ENCODE data around the gene RALGAPB.

Gene RALGAPB

GRCh38 chr20:38471245-38471644 lies 1.4 kb upstream of the RALGAPB start:
- no peak for DNase-seq (ENCODE audit: low read depth)
- no peak for TF ChIP-seq CTCF (IDR thresholded peaks at IDR 0.05; ENCODE audit: low read depth, low read length, missing control alignments)
- no peak overlapping the region for H3K4me3 ChIP-seq (ENCODE audit: low read depth, low read length)

GRCh38 chr20:38471987-38472512 lies 593 bp upstream of the RALGAPB start:
- peak overlapping the region; percentile 73 for H3K4me3 ChIP-seq (ENCODE audit: low read depth, low read length)
- TF ChIP-seq CTCF (IDR thresholded peaks at IDR 0.05; ENCODE audit: low read depth, low read length, missing control alignments), result no peak
- no peak for DNase-seq (ENCODE audit: low read depth)

- H3K4me3 ChIP-seq (ENCODE audit: low read depth, low read length), result peak overlapping the region; percentile 73
- DNase-seq (ENCODE audit: low read depth), result no peak
- no peak for TF ChIP-seq CTCF (IDR thresholded peaks at IDR 0.05; ENCODE audit: low read depth, low read length, missing control alignments)
Observed at GRCh38 chr20:38473367-38473795, 738 bp downstream of the RALGAPB start.

- H3K4me3 ChIP-seq (ENCODE audit: low read depth, low read length), result no peak overlapping the region
- no peak for DNase-seq (ENCODE audit: low read depth)
- TF ChIP-seq CTCF (IDR thresholded peaks at IDR 0.05; ENCODE audit: low read depth, low read length, missing control alignments), result no peak
Observed at GRCh38 chr20:38477747-38478146, 5.1 kb downstream of the RALGAPB start.

GRCh38 chr20:38479596-38479995 lies 7.0 kb downstream of the RALGAPB start:
- no peak overlapping the region for H3K4me3 ChIP-seq (ENCODE audit: low read depth, low read length)
- no peak for TF ChIP-seq CTCF (IDR thresholded peaks at IDR 0.05; ENCODE audit: low read depth, low read length, missing control alignments)

GRCh38 chr20:38485041-38485440 lies 12.4 kb downstream of the RALGAPB start:
- DNase-seq (ENCODE audit: low read depth), result no peak
- no peak for TF ChIP-seq CTCF (IDR thresholded peaks at IDR 0.05; ENCODE audit: low read depth, low read length, missing control alignments)
- no peak overlapping the region for H3K4me3 ChIP-seq (ENCODE audit: low read depth, low read length)

More at GRCh38 chr20:38479596-38479995, 7.0 kb downstream of the RALGAPB start:
- no peak for DNase-seq (ENCODE audit: low read depth)

GRCh38 chr20:38489181-38489580 lies 16.5 kb downstream of the RALGAPB start:
- TF ChIP-seq CTCF (IDR thresholded peaks at IDR 0.05; ENCODE audit: low read depth, low read length, missing control alignments), result no peak
- no peak overlapping the region for H3K4me3 ChIP-seq (ENCODE audit: low read depth, low read length)
- no peak for DNase-seq (ENCODE audit: low read depth)
